HCT116 (cell line): ENCODE results near the gene CDH4.

ENCODE experiments used
- CEBPB ChIP-seq: IDR thresholded peaks from 2 replicates; pipeline ENCODE4 v1.6.1; 2012; ENCODE audit warnings: low read depth
- CTCF ChIP-seq, 3 experiments: fragments of 200-600 bp in 1 of 3; sonication (generic) in 1 of 3; IDR thresholded peaks in 2 of 3; conservative IDR thresholded peaks in 1 of 3; 2 replicates each; pipeline ENCODE4 v1.5.1; 2012 to 2017; ENCODE audit warnings: low read depth in 2 of 3, low read length in 2 of 3, antibody characterized with exemption in 1 of 3, borderline replicate concordance in 1 of 3, control low read depth in 1 of 3, mild to moderate bottlenecking in 1 of 3, mixed read lengths in 1 of 3, mixed run types in 1 of 3, moderate library complexity in 1 of 3; ENCODE audit not compliant: insufficient read depth in 1 of 3
- ELF1 ChIP-seq: IDR thresholded peaks from 2 replicates; pipeline ENCODE4 v1.6.1; 2012; ENCODE audit warnings: low read depth, borderline replicate concordance
- EZH2 ChIP-seq: fragments of 200-600 bp; sonication (generic); IDR thresholded peaks from 2 replicates; pipeline ENCODE4 v1.6.1; 2017; ENCODE audit warnings: antibody characterized with exemption, mixed run types
- EZH2phosphoT487 ChIP-seq: fragments of 200-600 bp; IDR thresholded peaks from 2 replicates; pipeline ENCODE4 v1.6.1; 2018; ENCODE audit warnings: antibody characterized with exemption, borderline replicate concordance
- POLR2A ChIP-seq: IDR thresholded peaks from 2 replicates; pipeline ENCODE4 v1.7.0; 2011; ENCODE audit warnings: borderline replicate concordance; ENCODE audit not compliant: insufficient read depth, insufficient read length; ENCODE audit errors: extremely low read depth
- POLR2AphosphoS5 ChIP-seq: IDR thresholded peaks from 2 replicates; pipeline ENCODE4 v1.6.1; 2011; ENCODE audit warnings: mild to moderate bottlenecking, low read depth, low read length, moderate library complexity
- RAD21 ChIP-seq: IDR thresholded peaks from 2 replicates; pipeline ENCODE4 v1.6.1; 2012; ENCODE audit warnings: low read depth, mild to moderate bottlenecking
- TCF7L2 ChIP-seq: IDR thresholded peaks from 2 replicates; pipeline ENCODE4 v1.7.0; 2011; ENCODE audit warnings: borderline replicate concordance, inconsistent platforms; ENCODE audit not compliant: insufficient read depth, insufficient read length; ENCODE audit errors: extremely low read depth
- YY1 ChIP-seq: IDR thresholded peaks from 2 replicates; pipeline ENCODE4 v1.6.1; 2011; ENCODE audit warnings: low read length, low read depth, moderate library complexity, mild to moderate bottlenecking; ENCODE audit not compliant: insufficient replicate concordance; ENCODE audit errors: extremely low read depth
- ZNF274 ChIP-seq: fragments of 200-500 bp; sonication (Bioruptor generic); IDR thresholded peaks from 2 replicates; pipeline ENCODE4 v1.6.1; 2014; ENCODE audit warnings: mild to moderate bottlenecking, low read depth, low read length, inconsistent platforms
- TF ChIP-seq, protein P1 (sequence below): IDR thresholded peaks from 2 replicates; pipeline ENCODE4 v1.6.1; 2012
- TF ChIP-seq, protein P2 (sequence below): IDR thresholded peaks from 2 replicates; pipeline ENCODE4 v1.6.1; 2012
- TF ChIP-seq, protein P3 (sequence below): IDR thresholded peaks from 2 replicates; pipeline ENCODE4 v1.6.1; 2012; ENCODE audit warnings: low read depth

- TF ChIP-seq POLR2A (no peak), TCF7L2 (no peak), YY1 (no peak), CTCF (IDR thresholded peaks at IDR 0.05 in 2 of 3, conservative IDR thresholded peaks at IDR 0.05 in 1 of 3; ENCODE audit: borderline replicate concordance in 1 of 3, insufficient read depth in 1 of 3, low read depth in 2 of 3, low read length in 2 of 3) (no peak), EZH2 (no peak), POLR2AphosphoS5 (no peak), ELF1 (no peak), CEBPB (no peak), ZNF274 (no peak), RAD21 (no peak), EZH2phosphoT487 (no peak)
- TF ChIP-seq, protein P1, sequence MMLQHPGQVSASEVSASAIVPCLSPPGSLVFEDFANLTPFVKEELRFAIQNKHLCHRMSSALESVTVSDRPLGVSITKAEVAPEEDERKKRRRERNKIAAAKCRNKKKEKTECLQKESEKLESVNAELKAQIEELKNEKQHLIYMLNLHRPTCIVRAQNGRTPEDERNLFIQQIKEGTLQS, result no peak
- TF ChIP-seq, protein P2, sequence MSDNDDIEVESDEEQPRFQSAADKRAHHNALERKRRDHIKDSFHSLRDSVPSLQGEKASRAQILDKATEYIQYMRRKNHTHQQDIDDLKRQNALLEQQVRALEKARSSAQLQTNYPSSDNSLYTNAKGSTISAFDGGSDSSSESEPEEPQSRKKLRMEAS, result no peak
- TF ChIP-seq, protein P3, sequence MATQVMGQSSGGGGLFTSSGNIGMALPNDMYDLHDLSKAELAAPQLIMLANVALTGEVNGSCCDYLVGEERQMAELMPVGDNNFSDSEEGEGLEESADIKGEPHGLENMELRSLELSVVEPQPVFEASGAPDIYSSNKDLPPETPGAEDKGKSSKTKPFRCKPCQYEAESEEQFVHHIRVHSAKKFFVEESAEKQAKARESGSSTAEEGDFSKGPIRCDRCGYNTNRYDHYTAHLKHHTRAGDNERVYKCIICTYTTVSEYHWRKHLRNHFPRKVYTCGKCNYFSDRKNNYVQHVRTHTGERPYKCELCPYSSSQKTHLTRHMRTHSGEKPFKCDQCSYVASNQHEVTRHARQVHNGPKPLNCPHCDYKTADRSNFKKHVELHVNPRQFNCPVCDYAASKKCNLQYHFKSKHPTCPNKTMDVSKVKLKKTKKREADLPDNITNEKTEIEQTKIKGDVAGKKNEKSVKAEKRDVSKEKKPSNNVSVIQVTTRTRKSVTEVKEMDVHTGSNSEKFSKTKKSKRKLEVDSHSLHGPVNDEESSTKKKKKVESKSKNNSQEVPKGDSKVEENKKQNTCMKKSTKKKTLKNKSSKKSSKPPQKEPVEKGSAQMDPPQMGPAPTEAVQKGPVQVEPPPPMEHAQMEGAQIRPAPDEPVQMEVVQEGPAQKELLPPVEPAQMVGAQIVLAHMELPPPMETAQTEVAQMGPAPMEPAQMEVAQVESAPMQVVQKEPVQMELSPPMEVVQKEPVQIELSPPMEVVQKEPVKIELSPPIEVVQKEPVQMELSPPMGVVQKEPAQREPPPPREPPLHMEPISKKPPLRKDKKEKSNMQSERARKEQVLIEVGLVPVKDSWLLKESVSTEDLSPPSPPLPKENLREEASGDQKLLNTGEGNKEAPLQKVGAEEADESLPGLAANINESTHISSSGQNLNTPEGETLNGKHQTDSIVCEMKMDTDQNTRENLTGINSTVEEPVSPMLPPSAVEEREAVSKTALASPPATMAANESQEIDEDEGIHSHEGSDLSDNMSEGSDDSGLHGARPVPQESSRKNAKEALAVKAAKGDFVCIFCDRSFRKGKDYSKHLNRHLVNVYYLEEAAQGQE, result no peak
These were observed 578.3 kb downstream of the CDH4 start for GRCh38 chr20:61830241-61830930.
